Measurements from ENCODE around the gene GHR. TPM values are rescaled to one million over a fixed set of nuclear protein-coding genes. Genes with fewer than 3 reads are reported as not detected.
A peak's percentile ranks its signal among the peaks of the same experiment; 100 is the strongest.

The GHR gene
- total RNA-seq, 2 donors from 2014 or later = 0.27 to 1.2 TPM

- H3K4me3 ChIP-seq (ENCODE audit: low read length) = no peak overlapping the region
- no peak overlapping the region for H3K4me3 Mint-ChIP-seq
- H3K9me3 Mint-ChIP-seq = no peaks in the 10 kb centered on the region
- H3K27ac Mint-ChIP-seq = no peak overlapping the region
- H3K9me3 ChIP-seq (ENCODE audit: control insufficient read depth, low read length) = no peaks in the 10 kb centered on the region
- no peaks in the 10 kb centered on the region for H3K4me1 ChIP-seq (ENCODE audit: control insufficient read depth, insufficient read depth, low read length)
- no peak for DNase-seq
- H3K27me3 ChIP-seq (ENCODE audit: control insufficient read depth, insufficient read depth, low read length, poor library complexity, severe bottlenecking) = no peaks in the 10 kb centered on the region
- no peaks in the 10 kb centered on the region for H3K36me3 ChIP-seq (ENCODE audit: control insufficient read depth, insufficient read depth, low read length)
- H3K36me3 Mint-ChIP-seq (ENCODE audit: low read depth) = no peaks in the 10 kb centered on the region
- no peak overlapping the region for H3K27ac ChIP-seq (ENCODE audit: low read depth, low read length)
- no peak for TF ChIP-seq CTCF (conservative IDR thresholded peaks at IDR 0.05)
- 94 to 96% methylated on average over 3 of the region's 3 CpGs for WGBS, 2 experiments (ENCODE audit: insufficient coverage in 1 of 2, insufficient read length in 1 of 2)
- H3K27me3 Mint-ChIP-seq (ENCODE audit: insufficient read depth) = peaks cover 1% of the 10 kb centered on the region
- no peak overlapping the region for H3K9ac ChIP-seq (ENCODE audit: extremely low read depth, low read length, poor library complexity, severe bottlenecking)
- peaks cover 6% of the 10 kb centered on the region for H3K4me1 Mint-ChIP-seq
Observed at GRCh38 chr5:42753099-42753498, 329.9 kb downstream of the GHR start.

- H3K36me3 ChIP-seq (ENCODE audit: control insufficient read depth, insufficient read depth, low read length) = no peaks in the 10 kb centered on the region
- H3K9me3 ChIP-seq (ENCODE audit: control insufficient read depth, low read length) = no peaks in the 10 kb centered on the region
- H3K27me3 ChIP-seq (ENCODE audit: control insufficient read depth, insufficient read depth, low read length, poor library complexity, severe bottlenecking) = no peaks in the 10 kb centered on the region
- Mint-ChIP-seq H3K4me1 (peaks cover 8% of the 10 kb centered on the region), H3K27ac (no peak within 1 kb of the TSS), H3K9me3 (no peaks in the 10 kb centered on the region), H3K4me3 (peak within 1 kb of the TSS; percentile 60), H3K27me3 (ENCODE audit: insufficient read depth) (peaks cover 1% of the 10 kb centered on the region), H3K36me3 (ENCODE audit: low read depth) (no peaks in the 10 kb centered on the region)
- H3K27ac ChIP-seq (ENCODE audit: low read depth, low read length) = no peak within 1 kb of the TSS
- no peak for TF ChIP-seq CTCF (conservative IDR thresholded peaks at IDR 0.05)
- no peaks in the 10 kb centered on the region for H3K4me1 ChIP-seq (ENCODE audit: control insufficient read depth, insufficient read depth, low read length)
- H3K9ac ChIP-seq (ENCODE audit: extremely low read depth, low read length, poor library complexity, severe bottlenecking) = no peak within 1 kb of the TSS
- peak; percentile 92 for DNase-seq
- no peak within 1 kb of the TSS for H3K4me3 ChIP-seq (ENCODE audit: low read length)
- WGBS, 2 experiments (ENCODE audit: insufficient coverage in 1 of 2, insufficient read length in 1 of 2) = 82 to 85% methylated on average over 23 to 35 of the region's 35 CpGs
Observed at GRCh38 chr5:42756606-42757601, 333.7 kb downstream of the GHR start, which contains the start of gene CCDC152. TSS of gene CCDC152 (plus strand) at chr5:42756818. CDS start at chr5:42759122, 2,304 bp downstream.

- no peaks in the 10 kb centered on the region for H3K4me1 ChIP-seq (ENCODE audit: control insufficient read depth, insufficient read depth, low read length)
- TF ChIP-seq CTCF (conservative IDR thresholded peaks at IDR 0.05) = no peak
- Mint-ChIP-seq H3K4me1 (peaks cover 8% of the 10 kb centered on the region), H3K9me3 (no peaks in the 10 kb centered on the region), H3K36me3 (ENCODE audit: low read depth) (no peaks in the 10 kb centered on the region), H3K27ac (no peak overlapping the region), H3K27me3 (ENCODE audit: insufficient read depth) (peaks cover 1% of the 10 kb centered on the region), H3K4me3 (no peak overlapping the region)
- DNase-seq = no peak
- 100% methylated on average over 1 of the region's 2 CpGs for WGBS, 2 experiments (ENCODE audit: insufficient coverage in 1 of 2, insufficient read length in 1 of 2)
- no peak overlapping the region for H3K4me3 ChIP-seq (ENCODE audit: low read length)
- H3K27me3 ChIP-seq (ENCODE audit: control insufficient read depth, insufficient read depth, low read length, poor library complexity, severe bottlenecking) = no peaks in the 10 kb centered on the region
- no peak overlapping the region for H3K9ac ChIP-seq (ENCODE audit: extremely low read depth, low read length, poor library complexity, severe bottlenecking)
- no peaks in the 10 kb centered on the region for H3K36me3 ChIP-seq (ENCODE audit: control insufficient read depth, insufficient read depth, low read length)
- no peak overlapping the region for H3K27ac ChIP-seq (ENCODE audit: low read depth, low read length)
- H3K9me3 ChIP-seq (ENCODE audit: control insufficient read depth, low read length) = no peaks in the 10 kb centered on the region
Observed at GRCh38 chr5:42759456-42759855, 336.2 kb downstream of the GHR start.
